ENCODE data around the gene FARSB. TPM values are rescaled to one million over a fixed set of nuclear protein-coding genes. Genes with fewer than 3 reads are reported as not detected.

FARSB gene
- total RNA-seq, 1 experiment from 2014 or later, result 47.5 TPM

- no peak for DNase-seq (ENCODE audit: low spot score)
Measured at GRCh38 chr2:222668494-222669154, 12.7 kb upstream of the FARSB start.

- DNase-seq (ENCODE audit: low spot score), result no peak
Measured at GRCh38 chr2:222663479-222663878, 7.6 kb upstream of the FARSB start.

- DNase-seq (ENCODE audit: low spot score), result peak; percentile 10
Measured at GRCh38 chr2:222656526-222657446, 894 bp upstream of the FARSB start.

GRCh38 chr2:222653280-222653679 is 2.6 kb downstream of the FARSB start:
- no peak for DNase-seq (ENCODE audit: low spot score)

- DNase-seq (ENCODE audit: low spot score), result no peak
Measured at GRCh38 chr2:222652491-222653255, 3.2 kb downstream of the FARSB start.

DNA sequence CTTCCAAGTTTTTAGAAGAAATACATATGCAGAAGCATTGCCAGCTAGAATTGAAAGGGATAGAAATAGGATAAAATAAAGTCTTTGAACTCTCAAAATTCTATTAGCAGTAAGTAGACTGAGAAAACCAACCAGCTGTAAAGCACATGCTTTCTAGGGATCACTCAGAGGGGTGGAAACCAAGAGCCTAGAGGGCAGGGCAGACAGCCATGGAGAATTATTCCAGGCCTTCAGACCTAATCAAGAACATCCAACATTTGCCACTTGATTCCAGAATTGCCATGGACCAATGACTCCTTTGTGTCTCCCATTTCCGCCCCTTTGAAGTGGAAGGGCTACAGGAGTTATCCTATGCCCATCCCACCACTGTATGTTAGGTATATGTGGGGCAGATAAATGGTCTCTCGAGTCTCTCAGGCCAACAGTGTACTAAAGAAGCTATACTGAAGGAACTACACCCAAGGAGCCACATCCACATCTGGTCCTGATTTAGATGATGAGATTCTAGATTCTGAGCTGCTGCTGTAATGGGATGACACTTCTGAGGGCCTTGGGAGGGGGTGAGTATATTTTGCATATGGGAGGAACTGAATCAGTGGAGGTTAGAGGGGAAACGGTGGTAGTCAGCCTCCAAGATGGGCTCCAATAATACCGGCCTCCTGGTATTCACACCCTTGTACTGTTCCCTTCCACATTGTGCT is 4.0 kb downstream of the FARSB start:
- DNase-seq (ENCODE audit: low spot score), result no peak

- no peak for DNase-seq (ENCODE audit: low spot score)
Measured at GRCh38 chr2:222649801-222650200, 6.1 kb downstream of the FARSB start.

- no peak for DNase-seq (ENCODE audit: low spot score)
Measured at GRCh38 chr2:222646008-222646407, 9.9 kb downstream of the FARSB start.

DNA sequence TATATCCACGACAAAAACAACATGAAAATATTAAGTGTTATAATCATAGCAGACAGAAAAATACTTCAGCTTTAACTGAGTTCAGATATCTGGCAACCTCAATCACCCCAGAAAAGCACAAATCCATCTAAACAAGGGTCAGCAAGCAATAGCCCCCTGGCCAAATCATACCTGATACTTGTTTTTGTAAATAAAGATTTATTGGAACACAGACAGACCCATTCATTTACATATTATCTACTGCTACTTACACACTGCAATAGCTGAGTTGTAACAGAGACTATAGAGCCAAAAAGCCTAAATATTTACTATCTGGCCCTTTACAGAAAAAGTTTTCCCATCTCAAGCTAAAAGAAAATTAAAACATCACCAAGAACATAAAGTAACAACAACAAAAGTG is 12.8 kb downstream of the FARSB start:
- no peak for DNase-seq (ENCODE audit: low spot score)

- no peak for DNase-seq (ENCODE audit: low spot score)
Measured at GRCh38 chr2:222641336-222641735, 14.6 kb downstream of the FARSB start.

DNA sequence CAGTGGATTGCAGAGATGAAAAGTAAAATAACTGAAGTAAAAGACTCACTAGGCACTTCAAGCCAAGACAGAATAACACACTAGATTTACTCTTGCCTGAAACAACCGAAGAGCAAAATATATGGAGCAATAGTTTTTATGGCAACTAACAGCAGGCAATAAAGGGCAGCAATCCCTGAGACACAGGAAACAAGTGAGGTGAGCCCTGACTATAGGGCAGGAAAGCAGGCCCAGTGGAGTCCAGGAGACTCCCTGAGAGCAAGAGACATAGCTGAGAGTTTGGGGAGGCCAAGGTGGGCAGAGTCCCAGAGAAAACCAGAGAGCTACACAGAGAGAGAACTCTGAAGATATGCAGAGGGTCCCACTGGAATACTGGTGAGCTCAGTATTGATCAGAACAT is 18.8 kb downstream of the FARSB start:
- no peak for DNase-seq (ENCODE audit: low spot score)

GRCh38 chr2:222635295-222635694 is 20.6 kb downstream of the FARSB start:
- DNase-seq (ENCODE audit: low spot score), result no peak

GRCh38 chr2:222627764-222628163 is 28.1 kb downstream of the FARSB start:
- DNase-seq (ENCODE audit: low spot score), result no peak

- no peak for DNase-seq (ENCODE audit: low spot score)
Measured at GRCh38 chr2:222623756-222624309, 32.1 kb downstream of the FARSB start.

GRCh38 chr2:222622910-222623309 is 33.0 kb downstream of the FARSB start:
- no peak for DNase-seq (ENCODE audit: low spot score)

GRCh38 chr2:222621893-222622292 is 34.0 kb downstream of the FARSB start:
- no peak for DNase-seq (ENCODE audit: low spot score)

DNA sequence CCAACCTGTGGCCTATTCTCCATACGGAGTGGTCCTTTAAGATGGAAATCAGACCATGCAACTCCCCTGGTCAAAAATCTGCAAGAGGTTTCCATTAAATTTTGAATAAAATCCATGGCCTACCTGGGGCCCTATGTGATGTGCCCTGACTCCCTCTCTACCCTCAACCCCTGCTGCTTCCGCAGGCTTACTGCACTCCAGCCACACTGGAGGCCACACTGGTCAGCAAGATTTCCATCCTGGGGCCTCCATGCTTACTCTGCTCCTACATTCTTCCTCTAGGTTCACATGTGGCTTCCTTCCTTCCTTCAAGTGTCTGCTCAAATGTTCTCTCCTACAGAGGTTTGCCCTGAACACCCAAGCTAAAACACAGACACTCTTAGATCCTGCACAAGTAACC is 40.6 kb downstream of the FARSB start:
- DNase-seq (ENCODE audit: low spot score), result no peak

GRCh38 chr2:222613715-222614331 is 42.1 kb downstream of the FARSB start:
- DNase-seq (ENCODE audit: low spot score), result peak; percentile 53

- no peak for DNase-seq (ENCODE audit: low spot score)
Measured at GRCh38 chr2:222611684-222612083, 44.2 kb downstream of the FARSB start.

DNA sequence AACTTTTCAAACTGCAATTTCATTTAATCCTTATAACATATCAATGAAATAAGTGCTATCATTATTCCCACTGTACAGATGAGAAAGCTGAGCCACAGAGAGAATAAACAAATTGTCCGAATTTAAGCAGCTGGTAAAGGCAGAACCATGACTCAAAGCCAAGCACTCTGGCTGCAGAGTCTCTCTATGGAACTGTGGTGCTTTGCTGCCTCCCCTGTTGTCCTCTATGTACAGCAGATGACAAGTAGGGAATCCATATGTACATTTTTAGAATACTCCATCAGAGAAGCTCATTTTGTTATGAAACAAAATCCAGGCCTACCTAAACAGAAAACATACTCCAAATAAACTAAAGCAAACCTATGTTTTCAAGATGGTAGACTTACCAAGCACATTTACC is 45.1 kb downstream of the FARSB start:
- peak; percentile 4 for DNase-seq (ENCODE audit: low spot score)

- DNase-seq (ENCODE audit: low spot score), result no peak
Measured at GRCh38 chr2:222609381-222609780, 46.5 kb downstream of the FARSB start.

Measured in A172 (cell line).